ENCODE measurements around the gene ZC3H11A. TPM values are rescaled to one million over a fixed set of nuclear protein-coding genes. Genes with fewer than 3 reads are reported as not detected.

Gene ZC3H11A
- 77.5 and 95.5 TPM in 2 replicates for total RNA-seq

DNA sequence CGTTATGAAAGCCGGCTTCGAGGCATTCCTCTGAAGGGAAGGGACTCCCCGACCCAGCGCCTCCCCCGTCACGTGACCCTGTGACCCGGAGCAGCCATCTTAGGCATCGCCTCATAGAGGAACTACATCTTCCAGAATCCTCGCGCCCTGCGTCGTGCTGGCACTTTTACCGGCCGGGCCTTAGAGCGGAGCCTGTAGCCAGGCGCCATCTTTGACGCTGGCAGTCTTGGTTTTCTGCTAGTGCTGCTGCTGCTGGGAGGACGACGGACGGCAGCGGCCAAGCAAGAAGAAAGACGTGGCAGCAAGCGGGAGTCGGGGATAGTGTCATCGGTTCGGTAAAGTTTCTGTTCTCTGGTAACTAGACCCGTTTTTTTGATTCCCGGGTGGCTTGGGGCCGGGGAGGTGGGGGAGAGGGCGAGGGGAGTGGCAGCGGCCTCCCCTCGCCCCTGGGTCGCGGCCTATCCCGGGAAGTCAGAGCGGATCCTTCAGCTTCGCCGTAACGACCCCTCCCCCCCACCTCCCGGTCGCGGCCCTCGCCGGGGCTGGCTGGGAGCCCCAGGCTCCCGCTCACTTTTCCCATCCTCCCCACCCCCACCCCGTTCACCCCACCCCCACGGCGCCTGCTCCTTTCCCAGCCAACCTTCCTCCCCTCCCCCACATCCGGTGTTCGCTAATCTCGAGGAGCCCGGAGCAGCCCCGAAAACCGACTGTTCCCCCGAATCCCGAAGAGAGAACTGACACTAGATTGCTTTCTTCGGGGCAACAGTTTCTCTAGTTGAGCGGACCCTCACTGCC, at the start of gene ZC3H11A, which contains the start of gene ZBED6:
ZC3H11A (plus strand) TSS at position 183 of the 795 bp plus-strand sequence. CDS start 21,448 bp downstream, outside the sequence.
ZBED6 (plus strand) TSS at position 183 of the 795 bp plus-strand sequence. CDS start 1,900 bp downstream, outside the sequence.

DNA sequence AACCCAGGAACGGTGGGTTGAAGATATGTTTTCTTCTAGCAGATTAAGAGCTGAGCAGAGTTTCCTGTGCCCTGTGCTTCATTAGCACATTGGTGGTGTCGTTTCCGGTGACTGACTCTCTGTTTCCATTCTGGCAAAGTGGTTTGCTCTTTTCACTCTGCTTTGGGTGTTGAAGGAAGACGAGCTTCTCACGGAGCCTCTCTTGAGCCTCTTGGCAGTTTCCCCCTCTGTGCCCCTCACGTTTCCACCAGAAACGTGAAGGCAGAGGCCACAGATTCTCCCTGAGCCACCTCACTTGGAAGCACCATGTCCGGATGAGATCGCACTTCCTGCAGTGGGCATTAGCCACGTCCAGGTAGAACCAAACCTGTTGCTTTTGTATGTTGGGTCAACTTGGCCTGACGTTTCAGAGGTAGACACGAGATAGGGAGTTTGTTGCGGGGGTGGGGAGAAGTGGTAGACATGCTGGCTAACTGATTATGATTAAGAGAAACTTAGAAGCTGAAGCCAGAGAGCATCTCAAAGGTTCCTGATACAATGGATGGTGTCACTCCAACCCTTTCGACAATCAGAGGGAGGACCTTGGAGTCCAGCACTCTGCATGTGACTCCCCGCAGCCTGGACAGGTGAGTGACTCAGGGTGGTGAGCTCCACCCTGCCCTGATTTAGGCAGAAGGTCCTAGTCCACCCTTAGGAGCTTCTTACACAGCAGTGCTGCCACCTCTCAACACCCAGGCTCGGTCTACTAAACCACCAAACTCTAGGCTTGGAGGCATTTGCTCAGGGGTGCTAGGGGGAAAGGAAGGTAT, 30.2 kb upstream of the ZC3H11A start, which contains the start of gene LAX1:
LAX1 (plus strand) TSS at position 155 of the 809 bp plus-strand sequence; CDS start at position 538, 383 bp downstream.

Other genes starting within 250 kb of the ZC3H11A start
- 247 and 303 TPM in 2 replicates for gene ATP2B4, start 168.8 kb upstream of the ZC3H11A start, total RNA-seq
- under 0.01 TPM in 1 of 2 replicates, not detected in the other for gene LAX1, start 30.4 kb upstream of the ZC3H11A start, total RNA-seq
- 7.7 and 8.3 TPM in 2 replicates for gene ZBED6, start within 50 bp of the ZC3H11A start, total RNA-seq
- 47.3 and 49.1 TPM in 2 replicates for gene SNRPE, start 66.0 kb downstream of the ZC3H11A start, total RNA-seq

Measured in aortic smooth muscle cell (primary cell).